HL-60 (cell line): ENCODE data around the gene TRAF5.

Source experiments
- DNase-seq, 2 experiments: peaks; one replicate each; pipeline ENCODE4 v3.0.0-alpha.2; 2010 to 2020; ENCODE audit warnings: low read depth in 1 of 2, low spot score in 1 of 2
- H3K27ac ChIP-seq: fragments of 250-450 bp; sonication (Bioruptor Pico); replicated peaks from 2 replicates; pipeline ENCODE4 v1.5.1; 2020; ENCODE audit warnings: mild to moderate bottlenecking, moderate library complexity
- H3K27me3 ChIP-seq: fragments of 250-450 bp; sonication (Bioruptor Pico); 2 replicates; pipeline ENCODE4 v1.5.1; 2021; ENCODE audit warnings: mild to moderate bottlenecking, moderate library complexity; ENCODE audit not compliant: insufficient read depth, poor library complexity, severe bottlenecking
- H3K4me3 ChIP-seq: replicated peaks from 2 replicates; pipeline ENCODE4 v1.5.1; 2011; ENCODE audit warnings: mild to moderate bottlenecking, control low read depth, low read length; ENCODE audit not compliant: insufficient read depth
- GABPA ChIP-seq: IDR thresholded peaks from 2 replicates; pipeline ENCODE4 v1.6.1; 2012; ENCODE audit warnings: low read depth
- POLR2AphosphoS5 ChIP-seq: IDR thresholded peaks from 2 replicates; pipeline ENCODE4 v1.6.1; 2012; ENCODE audit warnings: low read depth
- SPI1 ChIP-seq: IDR thresholded peaks from 2 replicates; pipeline ENCODE4 v1.6.1; 2012; ENCODE audit warnings: low read depth, mild to moderate bottlenecking, borderline replicate concordance
- TF ChIP-seq, protein P1 (sequence below): IDR thresholded peaks from 2 replicates; pipeline ENCODE4 v1.6.1; 2012; ENCODE audit warnings: low read depth; ENCODE audit not compliant: insufficient replicate concordance
- TF ChIP-seq, protein P2 (sequence below): IDR thresholded peaks from one replicate; pipeline ENCODE4 v1.5.1; 2011; ENCODE audit warnings: low read length, control low read depth, inconsistent platforms; ENCODE audit not compliant: insufficient read depth

TRAF5 gene

GRCh38 chr1:211309617-211310016 is 17.0 kb upstream of the TRAF5 start:
- DNase-seq = no peak
- TF ChIP-seq SPI1 (no peak), GABPA (no peak), POLR2AphosphoS5 (no peak)
- TF ChIP-seq, protein P1, sequence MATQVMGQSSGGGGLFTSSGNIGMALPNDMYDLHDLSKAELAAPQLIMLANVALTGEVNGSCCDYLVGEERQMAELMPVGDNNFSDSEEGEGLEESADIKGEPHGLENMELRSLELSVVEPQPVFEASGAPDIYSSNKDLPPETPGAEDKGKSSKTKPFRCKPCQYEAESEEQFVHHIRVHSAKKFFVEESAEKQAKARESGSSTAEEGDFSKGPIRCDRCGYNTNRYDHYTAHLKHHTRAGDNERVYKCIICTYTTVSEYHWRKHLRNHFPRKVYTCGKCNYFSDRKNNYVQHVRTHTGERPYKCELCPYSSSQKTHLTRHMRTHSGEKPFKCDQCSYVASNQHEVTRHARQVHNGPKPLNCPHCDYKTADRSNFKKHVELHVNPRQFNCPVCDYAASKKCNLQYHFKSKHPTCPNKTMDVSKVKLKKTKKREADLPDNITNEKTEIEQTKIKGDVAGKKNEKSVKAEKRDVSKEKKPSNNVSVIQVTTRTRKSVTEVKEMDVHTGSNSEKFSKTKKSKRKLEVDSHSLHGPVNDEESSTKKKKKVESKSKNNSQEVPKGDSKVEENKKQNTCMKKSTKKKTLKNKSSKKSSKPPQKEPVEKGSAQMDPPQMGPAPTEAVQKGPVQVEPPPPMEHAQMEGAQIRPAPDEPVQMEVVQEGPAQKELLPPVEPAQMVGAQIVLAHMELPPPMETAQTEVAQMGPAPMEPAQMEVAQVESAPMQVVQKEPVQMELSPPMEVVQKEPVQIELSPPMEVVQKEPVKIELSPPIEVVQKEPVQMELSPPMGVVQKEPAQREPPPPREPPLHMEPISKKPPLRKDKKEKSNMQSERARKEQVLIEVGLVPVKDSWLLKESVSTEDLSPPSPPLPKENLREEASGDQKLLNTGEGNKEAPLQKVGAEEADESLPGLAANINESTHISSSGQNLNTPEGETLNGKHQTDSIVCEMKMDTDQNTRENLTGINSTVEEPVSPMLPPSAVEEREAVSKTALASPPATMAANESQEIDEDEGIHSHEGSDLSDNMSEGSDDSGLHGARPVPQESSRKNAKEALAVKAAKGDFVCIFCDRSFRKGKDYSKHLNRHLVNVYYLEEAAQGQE = no peak
- TF ChIP-seq, protein P2, sequence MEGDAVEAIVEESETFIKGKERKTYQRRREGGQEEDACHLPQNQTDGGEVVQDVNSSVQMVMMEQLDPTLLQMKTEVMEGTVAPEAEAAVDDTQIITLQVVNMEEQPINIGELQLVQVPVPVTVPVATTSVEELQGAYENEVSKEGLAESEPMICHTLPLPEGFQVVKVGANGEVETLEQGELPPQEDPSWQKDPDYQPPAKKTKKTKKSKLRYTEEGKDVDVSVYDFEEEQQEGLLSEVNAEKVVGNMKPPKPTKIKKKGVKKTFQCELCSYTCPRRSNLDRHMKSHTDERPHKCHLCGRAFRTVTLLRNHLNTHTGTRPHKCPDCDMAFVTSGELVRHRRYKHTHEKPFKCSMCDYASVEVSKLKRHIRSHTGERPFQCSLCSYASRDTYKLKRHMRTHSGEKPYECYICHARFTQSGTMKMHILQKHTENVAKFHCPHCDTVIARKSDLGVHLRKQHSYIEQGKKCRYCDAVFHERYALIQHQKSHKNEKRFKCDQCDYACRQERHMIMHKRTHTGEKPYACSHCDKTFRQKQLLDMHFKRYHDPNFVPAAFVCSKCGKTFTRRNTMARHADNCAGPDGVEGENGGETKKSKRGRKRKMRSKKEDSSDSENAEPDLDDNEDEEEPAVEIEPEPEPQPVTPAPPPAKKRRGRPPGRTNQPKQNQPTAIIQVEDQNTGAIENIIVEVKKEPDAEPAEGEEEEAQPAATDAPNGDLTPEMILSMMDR = no peak
- Histone ChIP-seq H3K4me3 (no peak overlapping the region), H3K27ac (no peak overlapping the region), H3K27me3 (no peaks in the 10 kb centered on the region)

- TF ChIP-seq, protein P2 = no peak
- TF ChIP-seq SPI1 = no peak
- TF ChIP-seq, protein P1 = no peak
- no peak for TF ChIP-seq GABPA
- H3K27me3 ChIP-seq = no peaks in the 10 kb centered on the region
- H3K27ac ChIP-seq = no peak overlapping the region
- no peak overlapping the region for H3K4me3 ChIP-seq
- no peak for DNase-seq
These were observed 13.2 kb upstream of the TRAF5 start for GRCh38 chr1:211313392-211313791.

- DNase-seq = peak in 1 of 2 experiments; percentile 21
- H3K27ac ChIP-seq = no peak overlapping the region
- no peak overlapping the region for H3K4me3 ChIP-seq
- TF ChIP-seq, protein P2 = no peak
- TF ChIP-seq POLR2AphosphoS5 (no peak), SPI1 (no peak), GABPA (no peak)
- TF ChIP-seq, protein P1 = no peak
- no peaks in the 10 kb centered on the region for H3K27me3 ChIP-seq
These were observed 7.9 kb upstream of the TRAF5 start for GRCh38 chr1:211318576-211319280.
